ENCODE data around the gene NAPA. TPM values are rescaled to one million over a fixed set of nuclear protein-coding genes. Genes with fewer than 3 reads are reported as not detected.

Gene NAPA
- total RNA-seq, 1 experiment from 2014 or later = 61.3 TPM

GRCh38 chr19:47464675-47465419, 50.0 kb downstream of the NAPA start (continued):
- TF ChIP-seq AFF4 (CRISPR knock-in tag; IDR thresholded peaks at IDR 0.05; ENCODE audit: borderline replicate concordance) = no peak

GRCh38 chr19:47461876-47462275, 53.0 kb downstream of the NAPA start:
- Mint-ChIP-seq H3K27ac (no peak overlapping the region), H3K27me3 (ENCODE audit: low read depth) (no peaks in the 10 kb centered on the region), H3K4me1 (peaks cover 13% of the 10 kb centered on the region), H3K36me3 (no peaks in the 10 kb centered on the region), H3K4me3 (no peak overlapping the region), H3K9me3 (no peaks in the 10 kb centered on the region)
- ChIA-PET POLR2A (no interaction called here), CTCF (interaction anchor here (1.0 kb wide), 2 partner anchors 33 to 237 kb away, joined by 3 read pairs; no protein-coding TSS in a partner anchor)
- DNase-seq (ENCODE audit: low spot score) (no peak), ATAC-seq (no peak)
- TF ChIP-seq ZNF425 (CRISPR knock-in tag; conservative IDR thresholded peaks at IDR 0.05) = no peak
- no peak for TF ChIP-seq MYBL2 (CRISPR knock-in tag; IDR thresholded peaks at IDR 0.05)
- TF ChIP-seq, protein P1, sequence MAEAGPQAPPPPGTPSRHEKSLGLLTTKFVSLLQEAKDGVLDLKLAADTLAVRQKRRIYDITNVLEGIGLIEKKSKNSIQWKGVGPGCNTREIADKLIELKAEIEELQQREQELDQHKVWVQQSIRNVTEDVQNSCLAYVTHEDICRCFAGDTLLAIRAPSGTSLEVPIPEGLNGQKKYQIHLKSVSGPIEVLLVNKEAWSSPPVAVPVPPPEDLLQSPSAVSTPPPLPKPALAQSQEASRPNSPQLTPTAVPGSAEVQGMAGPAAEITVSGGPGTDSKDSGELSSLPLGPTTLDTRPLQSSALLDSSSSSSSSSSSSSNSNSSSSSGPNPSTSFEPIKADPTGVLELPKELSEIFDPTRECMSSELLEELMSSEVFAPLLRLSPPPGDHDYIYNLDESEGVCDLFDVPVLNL (CRISPR knock-in tag; IDR thresholded peaks at IDR 0.05; ENCODE audit: borderline replicate concordance, low read depth) = no peak
- no peak for TF ChIP-seq ZNF416 (CRISPR knock-in tag; IDR thresholded peaks at IDR 0.05)
- no peak for TF ChIP-seq TEAD1 (CRISPR knock-in tag; IDR thresholded peaks at IDR 0.05)
- TF ChIP-seq, protein P2, sequence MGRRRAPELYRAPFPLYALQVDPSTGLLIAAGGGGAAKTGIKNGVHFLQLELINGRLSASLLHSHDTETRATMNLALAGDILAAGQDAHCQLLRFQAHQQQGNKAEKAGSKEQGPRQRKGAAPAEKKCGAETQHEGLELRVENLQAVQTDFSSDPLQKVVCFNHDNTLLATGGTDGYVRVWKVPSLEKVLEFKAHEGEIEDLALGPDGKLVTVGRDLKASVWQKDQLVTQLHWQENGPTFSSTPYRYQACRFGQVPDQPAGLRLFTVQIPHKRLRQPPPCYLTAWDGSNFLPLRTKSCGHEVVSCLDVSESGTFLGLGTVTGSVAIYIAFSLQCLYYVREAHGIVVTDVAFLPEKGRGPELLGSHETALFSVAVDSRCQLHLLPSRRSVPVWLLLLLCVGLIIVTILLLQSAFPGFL (CRISPR knock-in tag; IDR thresholded peaks at IDR 0.05; ENCODE audit: borderline replicate concordance) = no peak
- TF ChIP-seq KAT7 (CRISPR knock-in tag; IDR thresholded peaks at IDR 0.05; ENCODE audit: borderline replicate concordance) = no peak
- no peak for TF ChIP-seq RORB (CRISPR knock-in tag; IDR thresholded peaks at IDR 0.05)
- no peak for TF ChIP-seq CDX4 (CRISPR knock-in tag; IDR thresholded peaks at IDR 0.05; ENCODE audit: borderline replicate concordance)
- no peak for TF ChIP-seq ZNF263 (CRISPR knock-in tag; IDR thresholded peaks at IDR 0.05; ENCODE audit: low read depth)
- no peak for TF ChIP-seq ZNF396 (CRISPR knock-in tag; IDR thresholded peaks at IDR 0.05; ENCODE audit: borderline replicate concordance)
- no peak for TF ChIP-seq ZNF219 (CRISPR knock-in tag; IDR thresholded peaks at IDR 0.05; ENCODE audit: borderline replicate concordance)
- no peak for TF ChIP-seq ATF1 (CRISPR knock-in tag; IDR thresholded peaks at IDR 0.05)
- no peak for TF ChIP-seq ZNF671 (CRISPR knock-in tag; IDR thresholded peaks at IDR 0.05)
- TF ChIP-seq, protein P3, sequence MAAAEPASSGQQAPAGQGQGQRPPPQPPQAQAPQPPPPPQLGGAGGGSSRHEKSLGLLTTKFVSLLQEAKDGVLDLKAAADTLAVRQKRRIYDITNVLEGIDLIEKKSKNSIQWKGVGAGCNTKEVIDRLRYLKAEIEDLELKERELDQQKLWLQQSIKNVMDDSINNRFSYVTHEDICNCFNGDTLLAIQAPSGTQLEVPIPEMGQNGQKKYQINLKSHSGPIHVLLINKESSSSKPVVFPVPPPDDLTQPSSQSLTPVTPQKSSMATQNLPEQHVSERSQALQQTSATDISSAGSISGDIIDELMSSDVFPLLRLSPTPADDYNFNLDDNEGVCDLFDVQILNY (CRISPR knock-in tag; IDR thresholded peaks at IDR 0.05) = no peak
- TF ChIP-seq MLX (CRISPR knock-in tag; IDR thresholded peaks at IDR 0.05) = no peak
